GM18508 (cell line): Measurements from ENCODE around the gene PLD3.

Source experiments
- ATAC-seq: cut with Tn5 transposase; IDR thresholded peaks from one replicate; pipeline ENCODE4 v1.9.1; 2021; ENCODE audit warnings: moderate number of reproducible peaks; ENCODE audit not compliant: insufficient read depth, unreplicated experiment

PLD3 gene

DNA sequence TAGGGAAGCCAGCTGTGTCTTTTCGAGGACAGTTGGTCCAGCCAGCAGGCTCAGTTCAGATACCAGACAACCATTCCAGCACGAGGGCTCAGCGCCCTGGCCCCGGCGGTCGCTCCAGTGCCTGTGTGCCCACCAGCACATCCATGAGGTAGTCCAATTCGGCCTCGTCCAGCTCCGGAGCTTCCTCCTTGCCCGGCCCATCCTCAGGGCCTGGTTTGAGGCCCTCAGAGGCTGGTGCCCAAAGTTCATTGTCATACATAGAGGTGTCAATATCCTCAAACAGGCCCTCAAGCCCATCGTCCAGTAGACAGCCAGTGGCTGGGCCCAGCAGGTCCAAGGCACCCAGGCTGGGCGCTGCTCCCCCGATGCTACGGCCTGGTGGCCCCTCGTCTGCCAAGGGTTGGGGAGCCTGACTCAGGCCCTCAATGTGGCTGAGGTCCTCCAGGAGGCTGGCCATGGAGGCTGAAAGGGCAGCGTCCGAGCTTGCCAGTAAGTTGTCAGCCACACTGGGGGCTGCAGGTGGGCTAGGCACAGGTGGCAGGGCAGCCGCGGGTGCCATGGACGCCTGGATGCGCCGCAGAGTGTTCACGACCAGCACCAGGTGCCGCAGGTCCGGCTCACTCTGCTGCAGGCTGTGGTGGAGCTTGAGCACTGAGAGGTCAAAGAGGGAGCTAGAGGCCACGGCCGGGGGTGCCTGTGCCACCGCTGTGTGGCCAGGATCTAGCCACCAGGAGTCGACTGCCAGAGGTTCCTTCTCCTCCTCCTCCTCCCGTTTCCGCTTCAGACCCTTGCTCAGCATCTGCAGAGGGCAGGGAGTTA is 74.5 kb downstream of the PLD3 start:
- no peak for ATAC-seq

DNA sequence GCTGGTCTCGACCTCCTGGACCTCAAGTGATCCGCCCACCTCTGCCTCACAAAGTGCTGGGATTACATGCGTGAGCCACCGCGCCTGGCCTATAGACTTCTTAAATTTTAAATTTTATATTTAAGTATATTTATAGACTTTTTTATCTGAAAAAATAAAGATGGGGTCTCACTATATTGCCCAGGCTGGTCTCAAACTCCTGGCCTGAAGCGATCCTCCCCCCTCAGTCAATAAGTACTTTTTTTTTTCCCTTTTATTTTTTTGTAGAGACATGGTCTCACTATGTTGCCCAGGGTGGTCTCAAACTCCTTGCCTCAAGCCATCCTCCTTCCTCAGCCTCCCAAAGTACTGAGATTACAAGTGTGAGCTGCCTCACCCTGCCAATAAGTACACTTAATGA is 75.4 kb downstream of the PLD3 start:
- no peak for ATAC-seq

DNA sequence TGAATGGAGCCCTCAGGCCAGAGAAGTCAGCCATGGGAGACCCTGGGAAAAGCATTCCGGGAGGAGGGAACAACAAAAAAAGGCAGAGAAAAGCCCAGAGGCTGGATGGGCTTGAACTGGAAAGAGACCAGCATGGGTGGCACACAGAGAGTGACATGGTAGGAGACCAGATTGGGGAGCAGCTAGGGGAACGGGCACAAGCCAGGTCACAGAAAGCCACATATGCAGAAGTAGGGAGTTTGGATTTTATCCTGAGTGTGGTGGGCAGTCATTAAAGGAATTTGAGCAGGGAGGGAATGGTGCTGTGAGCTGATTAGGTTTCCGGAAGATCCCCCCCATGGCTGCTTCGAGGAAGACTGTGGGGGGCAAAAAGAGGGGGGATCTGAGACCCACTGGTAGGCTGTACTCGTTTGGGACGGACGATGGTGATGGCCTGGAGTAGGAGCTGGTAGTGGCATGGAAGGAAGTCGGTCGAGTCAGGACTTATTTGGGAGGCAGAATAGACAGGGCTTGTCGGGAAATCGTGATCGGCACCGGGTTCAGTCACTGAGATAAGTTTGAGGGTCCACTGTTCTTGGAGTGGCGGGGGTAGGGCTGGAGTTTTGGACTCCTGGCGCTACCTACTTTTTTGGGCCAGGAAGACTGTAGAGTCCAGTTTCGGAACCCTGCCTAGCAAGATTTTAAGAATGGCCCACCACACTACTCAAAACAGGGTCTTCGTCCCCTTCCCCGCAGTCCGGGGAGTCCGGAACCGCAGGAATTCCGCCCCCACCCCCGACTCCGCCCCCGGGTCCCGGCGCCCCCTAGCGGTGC is 76.3 kb downstream of the PLD3 start:
- no peak for ATAC-seq

DNA sequence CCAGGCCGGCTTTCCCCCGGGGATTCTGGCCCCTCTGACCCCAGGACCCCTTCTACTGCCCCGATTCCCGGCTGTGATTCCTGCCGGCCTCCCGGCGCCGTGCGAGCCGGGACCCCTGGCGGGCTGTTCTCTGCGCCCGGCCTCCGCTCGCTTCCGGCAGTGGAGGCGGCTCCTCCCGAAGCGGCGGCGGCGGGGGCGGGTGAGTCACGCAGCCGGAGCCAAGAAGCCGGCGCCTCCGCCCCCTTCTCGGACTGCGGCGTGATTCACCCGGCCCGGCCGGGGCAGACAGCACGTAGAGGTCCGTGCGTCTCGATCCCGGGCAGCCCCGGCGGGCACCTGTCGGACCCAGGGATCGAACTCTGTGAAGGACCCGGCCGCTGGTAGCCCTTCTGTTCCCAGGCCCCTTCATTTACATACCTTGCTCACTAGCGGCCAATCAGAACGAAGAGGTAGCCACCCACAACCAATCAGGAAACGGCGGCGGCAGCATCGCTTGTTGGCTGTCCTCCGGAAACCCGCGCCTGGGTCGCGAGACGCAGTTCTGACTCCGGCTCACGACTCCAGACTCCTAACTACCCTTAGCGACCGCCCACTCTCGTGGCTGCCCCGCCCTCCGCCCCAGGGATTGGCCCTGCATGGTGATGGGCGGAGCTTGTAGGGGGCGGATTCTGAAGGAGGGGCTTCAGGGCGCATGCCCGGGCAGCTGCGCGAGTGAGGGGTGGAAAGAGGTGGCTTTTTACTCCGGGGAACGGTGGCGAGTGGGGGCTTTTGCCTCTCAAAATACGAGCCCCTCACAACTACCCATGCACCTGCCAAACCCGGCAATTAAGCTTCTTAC is 77.2 kb downstream of the PLD3 start, which contains the start of gene SERTAD1:
SERTAD1 (minus strand) TSS at position 543 of the 838 bp plus-strand sequence. CDS start 2,446 bp downstream, outside the sequence.
- peak; percentile 67 for ATAC-seq
